ENCODE results near the gene NOLC1.

DNA sequence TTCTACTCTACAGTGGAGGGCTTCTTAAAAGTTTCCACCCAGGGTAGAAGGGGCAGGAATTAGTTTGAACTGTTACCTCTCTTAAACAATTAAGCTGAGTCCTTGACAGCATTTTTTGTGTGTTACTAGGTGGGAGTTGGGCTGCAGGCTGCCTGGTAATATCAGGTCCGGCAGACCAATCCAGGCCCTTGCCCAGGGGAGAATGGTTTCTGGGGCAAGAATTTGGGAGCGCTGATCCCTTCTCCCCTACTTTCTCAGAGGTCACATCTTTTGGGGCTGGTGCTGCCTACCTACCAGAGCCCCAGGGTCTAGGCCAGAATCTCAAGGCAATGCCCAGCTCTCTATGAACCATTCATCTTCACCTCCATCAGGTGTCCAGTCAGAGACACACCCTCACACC is 17.8 kb upstream of the NOLC1 start:
- no peak for TF ChIP-seq POLR2A (IDR thresholded peaks at IDR 0.05; ENCODE audit: low read length)
- TF ChIP-seq GATA1 (IDR thresholded peaks at IDR 0.05; ENCODE audit: low read depth, low read length), result no peak
